NCI-H2227 treated with DMSO at 0.1 percent for 48 hours (cell line): ENCODE data around the gene PIK3CB.
A peak's percentile ranks its signal among the peaks of the same experiment; 100 is the strongest.
"Not testable (repeated sequence)": the region's sequence is repeated elsewhere in the genome, so short reads cannot be mapped to it uniquely, and the experiment has no call there.

Source experiments
- DNase-seq: peaks from one replicate; lab custom pipeline; 2025; lab: John Stamatoyannopoulos, UW

Gene PIK3CB

GRCh38 chr3:138608322-138609135, 226.2 kb downstream of the PIK3CB start, which contains the start of gene FAIM:
Gene FAIM, plus strand, starts transcription at chr3:138608771. Its CDS starts 10,956 bp downstream, at chr3:138619727.
- peak; percentile 23 for DNase-seq

DNA sequence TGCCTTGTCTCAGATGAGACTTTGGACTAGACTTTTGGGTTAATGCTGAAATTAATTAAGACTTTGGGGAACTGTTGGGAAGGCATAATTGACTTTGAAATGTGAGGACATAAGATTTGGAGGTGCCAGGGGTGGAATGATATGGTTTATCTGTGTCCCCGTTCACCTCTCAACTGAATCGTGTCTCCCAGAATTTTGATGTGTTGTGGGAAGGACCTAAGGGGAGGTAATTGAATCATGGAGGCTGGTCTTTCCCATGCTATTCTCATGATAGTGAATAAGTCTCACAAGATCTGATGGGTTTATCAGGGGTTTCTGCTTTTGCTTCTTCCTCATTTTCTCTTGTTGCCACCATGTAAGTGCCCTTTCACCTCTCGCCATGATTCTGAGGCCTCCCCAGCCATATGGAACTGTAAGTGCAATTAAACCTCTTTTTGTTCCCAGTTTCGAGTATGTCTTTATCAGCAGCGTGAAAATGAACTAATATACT, 230.6 kb downstream of the PIK3CB start:
- not testable (repeated sequence) for DNase-seq
